Activated CD4-positive, alpha-beta T cell treated with anti-CD3 and anti-CD28 coated beads for 1 hour (primary cell): ENCODE data around the gene RNASE7.
"Not testable (repeated sequence)": the region's sequence is repeated elsewhere in the genome, so short reads cannot be mapped to it uniquely, and the experiment has no call there.

ENCODE experiments used
- DNase-seq: peaks from one replicate; pipeline ENCODE4 v3.0.0-alpha.2; 2020

The RNASE7 gene

DNA sequence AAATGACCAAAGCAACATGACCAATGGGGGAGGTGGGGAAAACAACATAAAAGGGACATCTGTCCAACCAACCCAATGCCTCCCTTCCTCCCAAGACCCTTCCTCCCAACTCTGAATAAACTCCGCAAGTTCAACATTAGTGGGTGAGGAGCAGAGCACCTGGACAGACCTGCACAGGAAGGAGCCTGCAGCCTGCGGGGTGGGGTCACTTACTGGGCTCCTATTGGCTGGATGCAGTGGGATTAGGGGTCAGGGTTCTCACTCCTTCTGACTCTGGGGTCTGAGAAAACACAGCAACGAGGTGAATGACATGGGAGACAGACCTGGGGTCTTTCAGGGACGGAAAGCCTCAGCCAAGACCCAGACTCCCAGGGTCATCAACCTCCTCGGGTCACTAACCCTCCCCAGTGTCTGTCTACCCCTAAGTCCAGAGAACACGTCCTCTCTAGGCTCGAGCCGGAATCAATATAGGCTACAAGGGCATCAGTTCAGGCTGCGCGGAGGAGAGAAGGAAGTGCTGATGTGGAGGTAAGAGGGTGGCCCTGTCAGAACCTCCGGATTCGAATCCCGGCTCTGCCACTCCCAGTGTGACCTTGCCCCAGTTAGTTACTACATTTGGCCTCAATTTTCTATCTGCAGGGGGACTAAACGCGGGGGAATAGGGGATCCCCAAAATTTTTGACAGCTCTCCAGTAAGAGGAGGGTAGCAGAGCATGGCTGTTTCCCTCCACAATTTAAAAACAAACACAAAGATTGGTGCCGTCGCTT lies 18.2 kb upstream of the RNASE7 start:
- DNase-seq = no peak

DNA sequence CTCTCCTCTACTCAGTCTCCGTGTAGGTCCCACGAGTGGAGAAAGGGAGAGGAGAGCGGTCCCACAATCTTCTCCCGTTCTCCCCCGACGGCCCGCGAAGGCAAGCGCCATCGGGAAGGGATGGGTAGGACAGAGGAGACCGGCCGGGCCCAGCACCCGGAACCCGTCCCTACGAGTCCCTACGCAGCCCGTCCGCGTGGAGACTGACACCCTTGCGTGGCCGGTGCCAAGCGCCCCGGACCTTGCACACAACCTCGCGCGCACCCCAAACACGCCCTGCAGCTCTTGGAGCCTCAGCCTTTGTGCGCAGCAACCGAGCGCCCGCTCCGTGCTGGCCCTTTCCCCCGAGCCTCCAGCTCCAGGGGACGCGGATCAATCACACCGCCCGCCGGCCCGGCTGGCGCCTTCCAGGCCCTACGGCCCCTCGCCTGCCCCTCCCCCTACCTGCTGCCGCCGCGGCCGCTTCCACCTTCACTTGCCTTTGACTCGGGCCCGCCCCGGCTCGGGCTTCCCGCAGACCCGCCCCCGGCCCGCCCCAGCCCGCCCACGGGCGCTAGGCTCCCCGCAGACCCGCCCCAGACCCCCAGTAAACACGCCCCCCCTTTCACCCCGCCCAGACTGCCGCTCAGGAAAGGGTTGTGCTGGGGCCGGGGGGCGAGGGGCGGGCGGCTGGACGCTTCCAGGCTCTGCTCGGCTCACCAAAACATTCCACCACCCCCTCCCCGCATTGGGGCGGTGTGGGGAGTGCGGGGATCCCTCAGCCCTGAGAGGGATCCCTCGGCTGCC lies 17.4 kb upstream of the RNASE7 start, which contains the start of gene NDRG2:
Gene NDRG2, minus strand, starts transcription at position 477 of the 786 bp plus-strand sequence. CDS start 1,746 bp downstream, outside the sequence.
- DNase-seq = peak; percentile 61

DNA sequence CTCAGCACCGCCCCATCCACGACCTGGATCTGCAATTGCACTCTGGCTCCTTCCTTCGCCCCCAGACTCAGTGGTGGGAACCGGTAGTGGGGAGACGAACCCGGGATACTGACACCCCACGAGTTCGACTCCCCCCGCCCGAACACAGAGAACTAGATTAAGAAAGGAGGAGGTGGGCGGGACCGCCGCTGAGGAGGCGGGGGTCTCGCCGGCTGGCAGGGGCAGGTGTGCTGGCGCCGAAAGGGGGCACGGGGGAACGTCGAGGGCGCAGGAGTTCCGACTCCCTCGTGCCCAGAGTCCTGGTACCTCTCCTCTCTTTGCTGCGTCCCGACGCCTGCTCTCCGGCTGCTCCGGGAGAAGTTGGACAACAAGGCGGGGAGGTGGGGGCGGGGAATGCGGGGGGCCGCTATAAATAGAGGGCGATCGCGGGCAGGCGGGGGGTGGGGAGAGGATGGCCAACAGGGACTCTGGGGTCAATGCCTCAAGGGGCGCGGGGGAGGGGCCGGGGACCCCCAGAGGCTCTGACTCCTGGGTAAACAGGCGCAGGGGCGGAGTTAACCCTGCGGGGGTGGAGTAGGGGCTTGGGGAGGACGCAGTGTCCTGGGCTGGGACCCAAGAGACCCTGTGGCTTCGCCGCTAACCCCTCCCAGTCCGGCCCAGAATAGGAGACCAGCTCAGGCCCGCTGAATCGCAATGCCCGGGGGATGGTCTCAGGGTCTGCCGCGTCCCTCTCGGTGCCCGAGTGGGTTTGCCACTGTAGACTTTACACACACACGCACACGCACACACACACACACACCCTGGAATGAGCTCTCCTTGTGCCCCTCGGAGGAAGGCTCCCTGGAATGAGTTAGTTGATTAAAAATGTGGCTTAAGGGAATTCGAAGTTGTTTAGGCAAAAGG lies 16.5 kb upstream of the RNASE7 start:
- no peak for DNase-seq

DNA sequence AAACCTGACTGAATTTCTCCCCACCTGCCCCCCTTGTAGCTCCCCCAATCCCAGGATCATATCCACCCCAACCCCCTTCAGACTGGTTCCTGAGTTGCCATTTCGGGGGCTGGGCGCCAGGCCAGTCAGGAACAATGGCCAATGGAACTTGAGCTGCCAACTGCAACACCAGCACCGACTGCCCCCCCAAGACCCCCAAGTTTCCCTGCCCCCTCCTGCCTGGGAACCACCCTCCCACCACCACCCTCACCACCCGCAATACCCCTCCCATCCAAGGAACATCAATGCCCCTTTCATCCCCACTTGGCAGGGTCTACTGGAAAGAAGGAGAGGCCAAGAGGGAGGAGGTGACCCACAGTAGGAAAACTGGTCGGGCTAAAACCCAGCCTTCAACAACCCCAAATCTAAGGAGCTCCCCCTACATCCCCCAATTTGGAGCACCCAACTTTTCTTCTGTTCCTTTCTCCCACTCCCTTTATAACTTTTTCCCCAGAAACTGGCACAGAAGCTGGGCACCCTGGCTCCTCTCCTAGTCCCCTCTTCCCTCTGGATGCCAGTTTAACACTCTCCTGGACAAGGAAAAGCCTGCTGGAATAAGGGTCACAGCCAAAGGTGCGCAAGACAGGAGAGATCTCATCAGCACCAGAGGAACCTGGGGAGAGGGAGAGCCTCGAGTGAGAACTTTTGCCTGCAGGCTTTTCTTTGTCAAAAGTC lies 15.7 kb upstream of the RNASE7 start:
- DNase-seq = no peak

DNA sequence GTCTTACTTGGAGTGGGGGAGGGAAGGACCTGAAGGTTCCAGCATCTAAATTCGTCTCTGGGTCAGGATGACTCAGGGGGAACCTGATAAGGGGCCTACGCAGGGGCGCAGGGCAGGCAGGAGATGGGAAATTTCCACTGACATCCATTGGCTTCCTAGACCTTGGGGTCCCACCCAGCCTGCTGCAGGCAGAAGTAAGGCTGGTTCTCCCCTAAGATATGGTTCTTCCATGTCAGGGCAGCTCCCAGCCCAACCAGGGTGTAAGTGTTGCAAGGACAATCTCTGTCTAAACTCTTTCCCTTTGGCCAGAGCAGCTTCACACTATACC lies 15.2 kb upstream of the RNASE7 start:
- DNase-seq = no peak

DNA sequence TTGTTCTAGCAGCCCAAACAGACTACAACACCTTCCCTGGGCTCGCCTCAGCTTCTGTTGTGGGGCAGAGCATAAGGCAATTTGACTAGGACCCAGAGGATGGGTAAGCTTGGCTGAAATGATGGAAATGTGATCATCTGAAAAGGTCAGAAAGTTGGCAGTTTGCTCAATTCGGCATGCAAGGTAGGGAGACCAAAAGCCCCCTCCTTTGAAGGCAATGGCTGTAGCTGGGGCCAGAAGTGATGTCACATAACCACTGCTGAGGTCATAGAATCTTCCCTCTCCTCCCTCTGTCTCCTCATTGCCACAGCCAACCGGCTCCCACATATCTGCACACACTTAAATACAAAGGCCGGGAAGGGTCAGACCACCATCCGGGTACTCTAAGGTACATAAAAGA lies 12.2 kb upstream of the RNASE7 start, which contains the start of gene TPPP2:
Gene TPPP2, plus strand, starts transcription at position 301 of the 400 bp plus-strand sequence. CDS start 365 bp downstream, outside the sequence.
- DNase-seq = no peak

DNA sequence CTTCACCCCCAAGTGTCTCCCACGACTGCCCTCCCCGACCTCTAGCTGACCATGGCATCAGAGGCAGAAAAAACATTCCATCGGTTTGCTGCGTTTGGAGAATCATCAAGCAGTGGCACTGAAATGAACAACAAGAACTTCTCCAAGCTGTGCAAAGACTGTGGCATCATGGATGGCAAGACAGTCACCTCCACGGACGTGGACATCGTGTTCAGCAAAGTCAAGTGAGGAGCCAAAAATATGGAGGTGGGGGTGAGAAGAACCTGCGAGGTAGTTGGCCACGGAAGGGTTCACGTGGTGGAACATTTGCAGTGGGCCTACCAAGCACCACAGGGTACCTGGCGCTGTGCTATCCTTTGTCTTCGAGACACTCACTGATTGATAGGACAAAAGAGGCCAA lies 11.6 kb upstream of the RNASE7 start:
- no peak for DNase-seq

DNA sequence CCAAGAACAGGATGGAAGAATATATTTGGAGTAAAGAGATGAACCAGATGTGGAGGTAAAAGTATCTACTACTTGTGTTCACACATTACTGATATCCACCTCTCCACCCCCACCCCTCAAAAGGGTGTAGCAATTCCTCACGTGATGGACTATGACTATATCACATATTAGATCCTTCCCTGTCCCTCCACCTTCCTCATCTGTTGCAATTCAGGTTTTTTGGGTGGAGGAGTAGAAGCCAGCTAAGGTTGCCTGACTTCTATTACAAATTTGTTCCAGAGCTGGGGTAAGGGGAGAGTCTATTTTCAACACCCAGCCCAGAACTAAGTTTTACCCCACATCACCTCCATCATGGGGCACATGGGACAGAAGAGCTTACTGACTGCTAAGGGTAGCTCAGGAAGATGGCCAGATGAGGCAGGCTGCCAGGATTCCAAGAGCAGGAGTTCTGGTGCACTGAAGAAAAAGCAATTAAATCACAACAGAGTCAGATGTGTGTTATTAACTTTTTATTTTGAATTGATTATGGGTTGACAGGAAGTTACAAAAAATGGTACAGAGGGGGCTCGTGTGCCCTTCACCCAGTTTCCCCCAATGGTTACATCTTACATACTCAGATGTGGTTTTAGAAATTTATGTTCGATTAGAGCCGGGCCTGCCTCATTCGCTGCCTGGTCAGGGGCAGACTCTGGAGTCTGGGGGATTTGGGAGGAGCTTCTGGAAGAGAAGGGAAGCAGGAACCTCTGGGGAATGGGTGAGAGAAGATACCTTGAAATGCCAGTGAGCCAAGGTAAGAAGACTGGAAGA lies 9.6 kb upstream of the RNASE7 start:
- DNase-seq = no peak

DNA sequence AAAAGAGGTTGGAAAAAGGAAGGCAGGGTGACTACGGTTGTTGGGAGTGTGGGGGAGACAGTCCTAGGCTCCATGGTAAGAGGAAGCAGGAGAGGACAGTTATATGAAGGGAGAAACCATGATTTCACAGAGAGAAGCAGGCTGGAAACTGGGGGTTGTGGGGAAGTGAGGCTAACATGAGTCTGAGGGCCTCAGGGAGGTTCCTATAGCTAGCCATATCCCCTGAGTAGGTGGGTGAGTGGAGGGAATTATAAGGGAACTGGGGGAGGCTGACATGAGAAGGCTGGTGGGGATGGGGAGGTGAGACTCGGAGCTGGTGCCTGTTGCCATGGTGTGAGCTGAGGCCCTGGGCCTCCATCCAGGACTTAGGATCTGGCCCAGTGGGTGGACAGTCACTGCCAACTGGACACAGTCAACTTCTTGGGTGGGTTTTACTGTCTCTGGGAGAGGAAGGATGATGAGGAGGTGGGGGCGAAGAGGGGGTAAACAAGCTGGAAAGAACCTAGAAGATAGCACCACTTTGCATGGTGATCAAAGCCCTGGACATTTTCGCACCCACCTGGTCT lies 8.9 kb upstream of the RNASE7 start:
- no peak for DNase-seq

DNA sequence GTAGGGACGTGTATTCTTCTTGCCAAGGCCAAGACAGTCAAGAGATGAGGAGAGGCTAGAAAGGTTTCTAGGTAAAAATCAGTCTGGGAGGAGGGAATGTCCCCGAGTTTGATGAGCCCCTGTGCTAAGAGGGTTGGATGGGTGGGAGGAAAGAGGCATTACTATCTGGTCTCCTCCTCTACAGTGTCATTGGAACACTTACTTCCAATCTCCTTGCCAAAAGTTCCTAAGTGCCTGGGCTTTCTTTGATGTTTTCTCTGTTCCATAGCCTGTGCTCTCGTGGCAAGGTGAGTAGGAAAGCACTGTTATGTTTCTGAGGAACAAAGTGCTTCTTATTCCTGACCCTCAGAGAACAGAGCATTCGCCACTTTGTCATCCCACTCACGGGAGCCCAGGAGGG lies 7.5 kb upstream of the RNASE7 start, which contains the start of gene RNASE13:
Gene RNASE13, minus strand, starts transcription at position 101 of the 400 bp plus-strand sequence. CDS start 519 bp downstream, outside the sequence.
- no peak for DNase-seq

DNA sequence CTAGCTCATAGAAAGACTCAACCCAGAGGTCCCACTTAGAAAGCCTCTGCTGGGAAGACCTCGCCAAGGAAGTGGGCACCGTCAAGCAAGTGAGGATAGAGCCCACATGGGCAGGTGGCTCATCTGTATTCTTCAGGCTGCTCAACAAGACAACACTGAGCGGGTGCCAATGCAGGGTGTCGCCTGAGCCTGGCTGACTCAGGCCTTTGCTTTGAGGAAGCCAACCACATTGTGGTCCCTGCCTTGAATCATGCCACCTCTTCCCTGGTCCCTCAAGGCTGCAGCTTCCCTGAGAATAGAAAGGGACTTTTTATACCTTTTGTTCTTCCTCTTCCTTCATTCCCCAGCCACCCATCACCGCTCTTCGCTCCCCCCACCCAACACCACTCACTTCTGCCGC lies 5.4 kb upstream of the RNASE7 start:
- DNase-seq = no peak

DNA sequence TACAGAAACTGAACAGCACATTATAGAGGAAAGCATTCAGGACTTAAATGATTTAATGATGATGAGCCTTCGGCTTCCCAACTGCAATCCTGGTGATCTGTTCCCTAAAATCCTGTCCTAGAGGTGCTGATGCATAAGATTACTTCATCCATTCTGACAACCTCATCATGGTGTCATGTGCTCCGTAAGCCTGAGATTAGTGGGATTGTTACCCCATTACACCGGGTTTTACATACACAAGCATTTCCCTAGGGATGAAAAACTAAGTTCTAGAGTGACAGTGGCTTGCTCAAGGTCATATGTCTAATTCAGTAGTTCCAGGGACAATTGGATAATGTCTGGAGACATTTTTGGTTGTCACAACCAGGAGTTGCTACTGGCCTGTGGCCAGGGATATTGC lies 5.0 kb upstream of the RNASE7 start:
- DNase-seq = no peak

DNA sequence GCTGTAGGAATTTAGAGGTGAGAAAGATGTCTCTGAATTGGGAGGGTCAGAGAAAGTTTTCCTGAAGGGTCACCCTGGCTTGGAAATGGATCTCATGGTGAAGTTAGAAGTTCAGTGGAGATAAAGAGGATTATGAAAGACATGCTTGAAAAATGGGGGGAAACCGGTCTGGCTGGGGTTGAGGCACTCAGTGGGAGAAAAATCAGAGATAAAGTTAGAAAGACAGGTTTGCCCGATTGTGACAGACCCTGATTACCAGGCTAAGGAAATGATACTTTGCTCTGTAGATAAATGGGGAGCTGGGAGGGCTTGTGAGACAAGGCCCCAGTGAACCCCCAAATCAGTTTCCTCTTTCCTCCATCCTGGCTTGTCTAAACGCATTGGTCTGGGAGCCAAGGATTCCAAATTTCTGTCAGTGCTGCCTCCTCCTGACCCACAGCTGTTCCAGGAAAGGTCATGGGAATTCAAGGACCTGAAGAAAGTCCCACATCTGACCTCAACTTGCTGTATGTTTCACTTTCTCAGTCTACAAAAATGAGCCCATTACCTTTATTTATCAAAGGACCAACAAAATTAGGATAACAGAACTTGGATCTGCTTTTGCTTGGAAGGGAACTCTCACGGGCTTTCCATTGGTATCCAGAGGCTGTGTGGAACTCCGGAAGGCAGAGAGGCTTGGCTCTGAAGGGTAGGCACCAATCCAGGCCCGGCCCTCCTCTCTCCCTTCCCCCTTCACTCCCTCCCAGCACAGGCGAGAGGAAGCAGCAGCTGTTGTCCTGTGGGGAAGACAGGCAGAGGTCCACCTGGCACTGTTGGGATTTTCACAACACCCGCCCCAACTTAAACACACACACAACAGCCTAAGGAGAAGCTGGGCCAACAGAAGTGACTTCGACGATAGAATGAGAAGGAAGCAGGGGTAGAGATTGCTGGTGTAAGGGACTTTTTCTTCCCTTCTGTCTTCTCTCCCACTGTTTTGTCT lies 3.4 kb upstream of the RNASE7 start:
- DNase-seq = no peak

DNA sequence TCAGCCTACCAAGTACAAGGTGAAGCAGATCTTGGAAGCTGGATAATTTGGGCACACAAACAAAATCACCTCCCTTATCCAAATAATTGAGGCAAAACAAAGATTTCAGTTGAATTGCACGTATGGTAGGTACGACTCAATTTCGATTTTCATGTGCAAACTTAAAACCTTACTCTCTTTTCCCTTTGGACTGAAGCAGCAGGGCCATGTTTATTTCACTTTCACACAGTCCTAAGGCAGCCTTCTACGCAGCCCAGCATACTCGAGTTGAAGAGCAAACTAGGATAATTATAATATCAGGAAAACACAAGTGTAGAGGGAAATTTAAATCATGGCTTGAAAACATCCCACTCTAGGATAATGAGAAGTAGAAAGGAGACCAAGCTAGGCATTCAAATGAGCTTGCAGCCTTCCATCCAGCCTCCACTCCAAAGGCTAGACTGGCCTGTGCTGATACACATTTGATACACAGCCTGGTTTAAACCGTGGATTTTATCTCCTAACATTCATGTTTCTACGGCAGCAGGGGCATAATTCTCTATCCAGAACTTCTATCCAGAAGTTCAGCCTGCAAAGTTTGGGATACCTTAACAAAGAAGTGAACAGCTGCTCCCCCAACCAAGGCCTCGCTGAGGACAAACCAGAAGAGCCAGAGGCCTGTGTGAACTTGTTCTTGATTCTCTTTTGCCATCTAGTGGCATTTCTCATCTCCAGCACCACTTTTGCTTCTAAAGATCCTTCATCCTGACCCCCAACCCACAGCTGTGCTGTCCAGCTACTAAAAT lies 2.4 kb upstream of the RNASE7 start:
- DNase-seq = no peak

DNA sequence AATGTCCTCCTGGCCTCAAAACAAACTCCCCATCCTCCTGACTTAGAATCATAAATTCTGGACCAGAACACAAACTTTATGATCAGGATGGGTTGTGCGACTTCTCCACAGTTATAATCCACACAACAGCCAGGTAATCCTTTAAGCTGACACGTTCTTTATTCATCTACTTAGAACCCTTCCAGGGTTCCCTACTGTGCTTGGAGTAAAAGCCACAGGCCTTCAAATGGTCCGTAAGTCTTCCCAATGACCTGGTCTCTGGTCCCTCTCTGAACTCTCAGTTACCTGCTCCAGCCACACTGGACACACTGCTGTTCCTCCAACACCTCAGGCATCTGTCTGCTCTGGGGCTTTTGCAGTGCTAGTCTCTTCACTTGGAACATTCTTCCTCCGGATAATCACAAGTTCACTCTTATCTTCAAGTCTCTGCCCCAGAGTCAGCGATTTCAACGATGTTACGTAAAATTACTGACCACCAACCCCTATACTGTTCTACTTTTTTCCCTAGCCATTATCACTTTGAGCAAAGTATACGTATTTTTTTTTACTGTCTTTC lies 1.7 kb upstream of the RNASE7 start:
- DNase-seq = no peak

DNA sequence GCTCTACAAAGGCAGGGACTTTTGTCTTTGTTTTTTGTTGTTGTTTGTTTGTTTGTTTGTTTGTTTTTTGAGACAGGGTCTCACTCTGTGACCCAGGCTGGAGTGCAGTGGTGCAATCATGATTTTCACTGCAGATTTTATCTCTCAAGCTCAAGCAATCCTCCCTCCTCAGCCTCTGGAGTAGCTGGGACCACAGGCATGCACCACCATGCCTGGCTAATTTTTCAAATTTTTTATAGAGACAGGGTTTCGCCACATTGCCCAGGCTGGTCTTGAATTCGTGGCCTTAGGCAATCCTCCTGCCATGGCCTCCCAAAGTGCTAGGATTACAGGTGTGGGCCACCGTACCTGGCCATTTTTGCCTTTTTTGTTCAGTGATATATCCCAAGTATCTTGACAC lies 1.2 kb upstream of the RNASE7 start:
- not testable (repeated sequence) for DNase-seq

DNA sequence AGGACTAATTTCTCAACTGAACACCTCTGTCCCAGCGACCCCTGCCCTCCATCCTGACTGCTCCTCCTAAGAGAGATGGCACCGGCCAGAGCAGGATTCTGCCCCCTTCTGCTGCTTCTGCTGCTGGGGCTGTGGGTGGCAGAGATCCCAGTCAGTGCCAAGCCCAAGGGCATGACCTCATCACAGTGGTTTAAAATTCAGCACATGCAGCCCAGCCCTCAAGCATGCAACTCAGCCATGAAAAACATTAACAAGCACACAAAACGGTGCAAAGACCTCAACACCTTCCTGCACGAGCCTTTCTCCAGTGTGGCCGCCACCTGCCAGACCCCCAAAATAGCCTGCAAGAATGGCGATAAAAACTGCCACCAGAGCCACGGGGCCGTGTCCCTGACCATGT lies 756 bp downstream of the RNASE7 start:
- no peak for DNase-seq

DNA sequence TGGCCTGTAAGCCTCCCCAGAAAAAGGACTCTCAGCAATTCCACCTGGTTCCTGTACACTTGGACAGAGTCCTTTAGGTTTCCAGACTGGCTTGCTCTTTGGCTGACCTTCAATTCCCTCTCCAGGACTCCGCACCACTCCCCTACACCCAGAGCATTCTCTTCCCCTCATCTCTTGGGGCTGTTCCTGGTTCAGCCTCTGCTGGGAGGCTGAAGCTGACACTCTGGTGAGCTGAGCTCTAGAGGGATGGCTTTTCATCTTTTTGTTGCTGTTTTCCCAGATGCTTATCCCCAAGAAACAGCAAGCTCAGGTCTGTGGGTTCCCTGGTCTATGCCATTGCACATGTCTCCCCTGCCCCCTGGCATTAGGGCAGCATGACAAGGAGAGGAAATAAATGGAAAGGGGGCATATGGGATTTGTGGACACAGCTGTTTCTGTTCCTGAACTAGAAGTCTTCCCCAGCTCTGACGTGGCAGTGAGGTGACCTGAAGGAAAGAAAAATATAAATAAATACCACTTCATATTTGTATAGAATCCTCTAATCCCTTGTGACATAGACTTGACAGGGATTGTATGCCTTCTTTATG lies 1.3 kb downstream of the RNASE7 start:
- no peak for DNase-seq
